ENCODE data around the gene UBL7. TPM values are rescaled to one million over a fixed set of nuclear protein-coding genes. Genes with fewer than 3 reads are reported as not detected.

The UBL7 gene
- total RNA-seq, 4 donors from 2014 or later = 32.2 to 74.2 (median 62.8) TPM

DNA sequence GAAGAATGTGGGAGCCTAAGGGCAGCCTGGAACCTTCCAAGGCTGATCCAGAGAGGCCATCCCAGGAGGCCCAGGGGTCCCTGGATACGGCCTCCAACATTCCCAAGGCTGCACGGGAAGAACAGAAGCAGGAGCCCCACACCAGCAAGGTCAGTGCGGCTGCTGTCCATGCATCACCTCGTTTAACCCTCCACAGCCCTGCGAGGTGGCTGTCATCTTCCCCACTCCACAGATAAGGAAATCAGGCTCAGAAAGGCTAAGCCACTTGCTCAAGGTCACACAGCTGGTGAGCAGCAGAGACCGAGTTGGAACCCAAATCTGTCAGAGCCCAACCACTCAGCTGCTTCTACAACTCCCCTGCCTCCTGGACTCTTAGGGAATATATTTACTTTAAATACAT, 48.8 kb downstream of the UBL7 start:
- Histone ChIP-seq H3K4me3 (no peak overlapping the region), H3K27me3 (no peaks in the 10 kb centered on the region), H3K36me3 (peaks cover 17% of the 10 kb centered on the region), H3K9me3 (no peaks in the 10 kb centered on the region), H3K27ac (no peak overlapping the region), H3K4me1 (peaks cover 7% of the 10 kb centered on the region)
- DNase-seq (ENCODE audit: low spot score in 2 of 2) = no peak
- no peak for TF ChIP-seq EP300 (IDR thresholded peaks at IDR 0.05)
- TF ChIP-seq POLR2A (IDR thresholded peaks at IDR 0.05) = no peak
- TF ChIP-seq, protein P1, sequence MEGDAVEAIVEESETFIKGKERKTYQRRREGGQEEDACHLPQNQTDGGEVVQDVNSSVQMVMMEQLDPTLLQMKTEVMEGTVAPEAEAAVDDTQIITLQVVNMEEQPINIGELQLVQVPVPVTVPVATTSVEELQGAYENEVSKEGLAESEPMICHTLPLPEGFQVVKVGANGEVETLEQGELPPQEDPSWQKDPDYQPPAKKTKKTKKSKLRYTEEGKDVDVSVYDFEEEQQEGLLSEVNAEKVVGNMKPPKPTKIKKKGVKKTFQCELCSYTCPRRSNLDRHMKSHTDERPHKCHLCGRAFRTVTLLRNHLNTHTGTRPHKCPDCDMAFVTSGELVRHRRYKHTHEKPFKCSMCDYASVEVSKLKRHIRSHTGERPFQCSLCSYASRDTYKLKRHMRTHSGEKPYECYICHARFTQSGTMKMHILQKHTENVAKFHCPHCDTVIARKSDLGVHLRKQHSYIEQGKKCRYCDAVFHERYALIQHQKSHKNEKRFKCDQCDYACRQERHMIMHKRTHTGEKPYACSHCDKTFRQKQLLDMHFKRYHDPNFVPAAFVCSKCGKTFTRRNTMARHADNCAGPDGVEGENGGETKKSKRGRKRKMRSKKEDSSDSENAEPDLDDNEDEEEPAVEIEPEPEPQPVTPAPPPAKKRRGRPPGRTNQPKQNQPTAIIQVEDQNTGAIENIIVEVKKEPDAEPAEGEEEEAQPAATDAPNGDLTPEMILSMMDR (IDR thresholded peaks at IDR 0.05) = no peak
- TF ChIP-seq POLR2AphosphoS5 (IDR thresholded peaks at IDR 0.05) = no peak
- WGBS = 69% methylated on average over 6 of the region's 6 CpGs

- 91% methylated on average over 4 of the region's 12 CpGs for WGBS
- H3K9me3 ChIP-seq = no peaks in the 10 kb centered on the region
- peaks cover 7% of the 10 kb centered on the region for H3K4me1 ChIP-seq
- H3K27ac ChIP-seq = no peak overlapping the region
- H3K27me3 ChIP-seq = no peaks in the 10 kb centered on the region
- peaks cover 17% of the 10 kb centered on the region for H3K36me3 ChIP-seq
- H3K4me3 ChIP-seq = no peak overlapping the region
- DNase-seq (ENCODE audit: low spot score in 2 of 2) = no peak
- TF ChIP-seq POLR2AphosphoS5 (IDR thresholded peaks at IDR 0.05) = no peak
- no peak for TF ChIP-seq EP300 (IDR thresholded peaks at IDR 0.05)
- TF ChIP-seq POLR2A (IDR thresholded peaks at IDR 0.05) = no peak
- TF ChIP-seq, protein P1 (IDR thresholded peaks at IDR 0.05) = no peak
These were observed 49.3 kb downstream of the UBL7 start for GRCh38 chr15:74411686-74412085.

- no peak for TF ChIP-seq POLR2AphosphoS5 (IDR thresholded peaks at IDR 0.05)
- TF ChIP-seq, protein P1 (IDR thresholded peaks at IDR 0.05) = no peak
- TF ChIP-seq EP300 (IDR thresholded peaks at IDR 0.05) = no peak
- no peak for TF ChIP-seq POLR2A (IDR thresholded peaks at IDR 0.05)
- Histone ChIP-seq H3K4me3 (no peak overlapping the region), H3K4me1 (peaks cover 7% of the 10 kb centered on the region), H3K27me3 (no peaks in the 10 kb centered on the region), H3K9me3 (no peaks in the 10 kb centered on the region), H3K27ac (no peak overlapping the region), H3K36me3 (peaks cover 17% of the 10 kb centered on the region)
- 80% methylated on average over 4 of the region's 18 CpGs for WGBS
- no peak for DNase-seq (ENCODE audit: low spot score in 2 of 2)
These were observed 50.5 kb downstream of the UBL7 start for GRCh38 chr15:74410502-74410901.

- Histone ChIP-seq H3K27ac (no peak overlapping the region), H3K4me3 (no peak overlapping the region), H3K9me3 (no peaks in the 10 kb centered on the region), H3K27me3 (no peaks in the 10 kb centered on the region), H3K36me3 (peaks cover 17% of the 10 kb centered on the region), H3K4me1 (peaks cover 7% of the 10 kb centered on the region)
- WGBS = 89% methylated on average over 7 of the region's 7 CpGs
- DNase-seq (ENCODE audit: low spot score in 2 of 2) = no peak
- TF ChIP-seq EP300 (IDR thresholded peaks at IDR 0.05) (no peak), POLR2A (IDR thresholded peaks at IDR 0.05) (no peak), POLR2AphosphoS5 (IDR thresholded peaks at IDR 0.05) (no peak)
- TF ChIP-seq, protein P1 (IDR thresholded peaks at IDR 0.05) = no peak
These were observed 51.7 kb downstream of the UBL7 start for GRCh38 chr15:74409225-74409624.

DNA sequence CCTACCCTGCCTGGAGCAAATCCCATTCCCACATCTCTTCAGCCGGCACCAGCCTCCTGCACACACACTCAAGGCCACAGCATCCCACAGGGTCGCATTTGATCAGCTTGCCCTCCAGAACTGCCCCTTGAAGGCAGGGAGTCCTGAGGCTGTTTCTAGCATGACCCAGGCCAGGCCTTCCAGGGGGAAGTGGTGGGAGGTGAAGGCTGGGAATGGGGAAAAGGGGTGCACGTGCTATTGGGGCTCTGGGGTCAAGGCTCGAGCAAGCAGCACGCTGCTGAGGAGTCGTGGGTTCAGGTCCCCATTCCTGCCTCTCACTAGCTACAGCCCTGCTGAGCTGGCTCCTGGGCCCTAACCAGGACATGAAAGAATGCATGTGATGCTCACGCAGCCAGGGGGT, 52.1 kb downstream of the UBL7 start:
- DNase-seq (ENCODE audit: low spot score in 2 of 2) = no peak
- H3K4me3 ChIP-seq = no peak overlapping the region
- 78% methylated on average over 6 of the region's 7 CpGs for WGBS

More for the DNA sequence above, 52.1 kb downstream of the UBL7 start:
- no peaks in the 10 kb centered on the region for H3K9me3 ChIP-seq
- no peaks in the 10 kb centered on the region for H3K27me3 ChIP-seq
- peaks cover 17% of the 10 kb centered on the region for H3K36me3 ChIP-seq
- TF ChIP-seq, protein P1 (IDR thresholded peaks at IDR 0.05) = no peak
- no peak for TF ChIP-seq POLR2A (IDR thresholded peaks at IDR 0.05)
- TF ChIP-seq EP300 (IDR thresholded peaks at IDR 0.05) = no peak
- no peak for TF ChIP-seq POLR2AphosphoS5 (IDR thresholded peaks at IDR 0.05)
- H3K27ac ChIP-seq = no peak overlapping the region
- H3K4me1 ChIP-seq = peaks cover 7% of the 10 kb centered on the region
